ENCODE results near the gene BFSP1. TPM values are rescaled to one million over a fixed set of nuclear protein-coding genes. Genes with fewer than 3 reads are reported as not detected.

The BFSP1 gene
- total RNA-seq, 1 experiment from 2014 or later = not detected

DNA sequence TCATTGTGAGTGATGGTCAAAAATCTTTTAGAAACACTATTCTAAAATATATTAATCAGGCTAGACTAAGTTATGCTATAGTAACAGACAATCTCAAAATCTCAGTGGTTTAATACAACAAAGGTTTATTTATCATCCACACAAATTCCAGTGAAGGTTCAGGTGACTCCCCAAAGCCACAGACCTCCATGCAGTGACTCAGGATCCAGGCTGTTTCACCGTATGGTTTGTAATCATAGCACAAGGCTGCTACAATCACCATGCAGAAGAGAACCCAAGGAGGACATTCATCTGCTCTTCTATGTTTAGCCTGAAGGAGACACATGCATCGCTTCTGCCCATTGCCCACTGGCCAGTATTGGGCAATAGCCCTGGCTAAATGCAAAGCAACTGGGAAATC is 46.2 kb downstream of the BFSP1 start:
- no peaks in the 10 kb centered on the region for H3K27me3 ChIP-seq (ENCODE audit: low read length)
- H3K4me3 ChIP-seq (ENCODE audit: low read length) = no peak overlapping the region
- no peaks in the 10 kb centered on the region for H4K20me1 ChIP-seq (ENCODE audit: insufficient read depth, low read depth, low read length)
- H3K36me3 ChIP-seq (ENCODE audit: insufficient read depth, low read length) = no peaks in the 10 kb centered on the region
- H3K9me2 ChIP-seq (replicated peaks; ENCODE audit: insufficient read depth, low read length) = no peaks in the 10 kb centered on the region
- no peak overlapping the region for H3K27ac ChIP-seq (ENCODE audit: low read length)
- H3K4me2 ChIP-seq (ENCODE audit: low read depth, low read length, poor library complexity, severe bottlenecking) = no peak overlapping the region
- no peaks in the 10 kb centered on the region for H3K9me3 ChIP-seq (ENCODE audit: low read length)
- no peaks in the 10 kb centered on the region for H3K4me1 ChIP-seq (ENCODE audit: low read length)
- DNase-seq = no peak
- H2AFZ ChIP-seq (ENCODE audit: low read length) = no peak overlapping the region
- H3K79me2 ChIP-seq (ENCODE audit: low read length) = no peaks in the 10 kb centered on the region
- H3K9ac ChIP-seq (ENCODE audit: low read length) = no peak overlapping the region

DNA sequence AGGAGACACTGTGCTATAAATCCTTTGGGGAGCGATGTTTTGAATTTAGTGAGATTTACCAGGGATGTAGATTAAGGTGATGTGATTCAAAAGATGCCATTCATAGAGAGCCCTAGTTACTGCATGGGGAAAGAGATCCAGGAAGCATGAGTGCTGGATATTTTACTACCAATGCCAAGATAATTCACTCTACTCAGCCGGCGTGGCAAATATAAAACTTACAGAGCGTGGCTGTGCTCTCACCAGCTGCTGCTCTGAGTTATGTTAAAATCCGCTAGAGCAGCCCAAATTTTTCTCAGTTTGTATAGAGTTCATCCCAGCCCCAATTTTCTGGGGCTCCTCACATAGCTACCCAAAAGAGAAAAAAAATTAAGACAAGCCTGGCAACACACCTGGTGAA is 48.6 kb downstream of the BFSP1 start:
- no peaks in the 10 kb centered on the region for H3K4me1 ChIP-seq (ENCODE audit: low read length)
- no peak for DNase-seq
- no peaks in the 10 kb centered on the region for H3K36me3 ChIP-seq (ENCODE audit: insufficient read depth, low read length)
- H3K9me3 ChIP-seq (ENCODE audit: low read length) = no peaks in the 10 kb centered on the region
- H4K20me1 ChIP-seq (ENCODE audit: insufficient read depth, low read depth, low read length) = no peaks in the 10 kb centered on the region
- no peak overlapping the region for H3K9ac ChIP-seq (ENCODE audit: low read length)
- no peak overlapping the region for H3K27ac ChIP-seq (ENCODE audit: low read length)
- no peak overlapping the region for H3K4me2 ChIP-seq (ENCODE audit: low read depth, low read length, poor library complexity, severe bottlenecking)
- no peaks in the 10 kb centered on the region for H3K27me3 ChIP-seq (ENCODE audit: low read length)
- H3K79me2 ChIP-seq (ENCODE audit: low read length) = no peaks in the 10 kb centered on the region
- no peaks in the 10 kb centered on the region for H3K9me2 ChIP-seq (replicated peaks; ENCODE audit: insufficient read depth, low read length)
- no peak overlapping the region for H3K4me3 ChIP-seq (ENCODE audit: low read length)
- H2AFZ ChIP-seq (ENCODE audit: low read length) = no peak overlapping the region

DNA sequence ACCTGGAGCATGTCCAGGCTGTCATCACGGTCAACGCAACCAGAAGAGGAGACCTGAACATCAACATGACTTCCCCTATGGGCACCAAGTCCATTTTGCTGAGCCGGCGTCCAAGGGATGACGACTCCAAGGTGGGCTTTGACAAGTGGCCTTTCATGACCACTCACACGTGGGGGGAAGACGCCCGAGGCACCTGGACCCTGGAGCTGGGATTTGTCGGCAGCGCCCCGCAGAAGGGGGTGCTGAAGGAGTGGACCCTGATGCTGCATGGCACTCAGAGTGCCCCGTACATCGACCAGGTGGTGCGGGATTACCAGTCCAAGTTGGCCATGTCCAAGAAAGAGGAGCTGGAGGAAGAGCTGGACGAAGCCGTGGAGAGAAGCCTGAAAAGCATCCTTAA is 49.5 kb downstream of the BFSP1 start:
- Histone ChIP-seq H3K27me3 (ENCODE audit: low read length) (no peaks in the 10 kb centered on the region), H3K4me1 (ENCODE audit: low read length) (no peaks in the 10 kb centered on the region), H3K27ac (ENCODE audit: low read length) (no peak overlapping the region), H3K4me3 (ENCODE audit: low read length) (no peak overlapping the region), H3K79me2 (ENCODE audit: low read length) (no peaks in the 10 kb centered on the region), H3K9me2 (replicated peaks; ENCODE audit: insufficient read depth, low read length) (no peaks in the 10 kb centered on the region), H2AFZ (ENCODE audit: low read length) (no peak overlapping the region), H3K36me3 (ENCODE audit: insufficient read depth, low read length) (no peaks in the 10 kb centered on the region), H3K4me2 (ENCODE audit: low read depth, low read length, poor library complexity, severe bottlenecking) (no peak overlapping the region), H3K9ac (ENCODE audit: low read length) (no peak overlapping the region), H4K20me1 (ENCODE audit: insufficient read depth, low read depth, low read length) (no peaks in the 10 kb centered on the region), H3K9me3 (ENCODE audit: low read length) (no peaks in the 10 kb centered on the region)
- DNase-seq = no peak

DNA sequence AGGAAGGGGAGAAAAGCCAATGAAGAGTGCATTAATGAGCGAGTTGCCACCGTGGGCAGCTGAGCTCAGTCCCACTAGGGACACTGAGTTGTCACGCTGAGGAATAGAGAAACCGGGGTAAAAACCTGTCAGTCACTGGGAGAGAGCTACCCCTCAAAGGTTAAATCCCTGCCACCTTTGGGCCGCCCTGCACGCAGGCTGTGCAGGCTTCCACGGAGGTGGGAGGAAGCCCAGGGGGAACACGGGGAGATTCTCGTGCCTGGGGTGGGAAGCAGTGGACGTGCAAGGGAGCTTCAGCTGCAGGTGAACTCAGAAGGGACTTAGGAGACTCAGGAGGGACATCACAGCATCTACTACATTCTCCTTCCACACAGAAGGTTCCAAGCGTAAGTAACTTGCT is 50.5 kb downstream of the BFSP1 start:
- H3K9ac ChIP-seq (ENCODE audit: low read length) = no peak overlapping the region
- H3K27me3 ChIP-seq (ENCODE audit: low read length) = no peaks in the 10 kb centered on the region
- no peak overlapping the region for H2AFZ ChIP-seq (ENCODE audit: low read length)
- H3K9me3 ChIP-seq (ENCODE audit: low read length) = no peaks in the 10 kb centered on the region
- H3K9me2 ChIP-seq (replicated peaks; ENCODE audit: insufficient read depth, low read length) = no peaks in the 10 kb centered on the region
- H3K27ac ChIP-seq (ENCODE audit: low read length) = no peak overlapping the region
- DNase-seq = no peak
- H3K4me1 ChIP-seq (ENCODE audit: low read length) = no peaks in the 10 kb centered on the region
- H3K36me3 ChIP-seq (ENCODE audit: insufficient read depth, low read length) = no peaks in the 10 kb centered on the region
- no peak overlapping the region for H3K4me2 ChIP-seq (ENCODE audit: low read depth, low read length, poor library complexity, severe bottlenecking)
- H3K79me2 ChIP-seq (ENCODE audit: low read length) = no peaks in the 10 kb centered on the region
- no peaks in the 10 kb centered on the region for H4K20me1 ChIP-seq (ENCODE audit: insufficient read depth, low read depth, low read length)
- H3K4me3 ChIP-seq (ENCODE audit: low read length) = no peak overlapping the region

DNA sequence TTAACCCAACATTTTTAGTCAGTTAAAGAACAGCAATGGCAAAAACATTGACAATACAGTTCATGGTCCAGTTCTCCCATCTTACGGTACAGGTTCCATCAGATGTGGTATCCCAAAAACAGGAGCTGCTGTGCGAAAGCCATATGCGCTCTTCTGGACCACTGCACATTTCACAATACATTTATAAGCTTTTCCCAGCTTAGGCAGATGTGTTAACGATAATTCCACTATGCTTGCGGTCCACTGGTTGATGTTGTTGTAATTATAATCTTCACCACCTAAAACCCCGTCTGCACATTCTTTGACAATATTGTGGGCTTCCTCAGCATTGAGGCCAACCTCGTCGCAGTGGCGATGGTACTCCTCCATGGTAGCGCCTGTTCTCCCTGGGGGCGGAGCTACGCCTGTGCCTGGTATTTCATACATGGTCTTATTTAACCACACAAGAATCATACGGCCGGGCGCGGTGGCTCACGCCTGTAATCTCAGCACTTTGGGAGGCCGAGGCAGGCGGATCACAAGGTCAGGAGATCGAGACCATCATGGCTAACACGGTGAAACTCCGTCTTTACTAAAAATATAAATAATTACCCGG is 52.0 kb downstream of the BFSP1 start:
- no peak overlapping the region for H3K4me2 ChIP-seq (ENCODE audit: low read depth, low read length, poor library complexity, severe bottlenecking)
- H3K9ac ChIP-seq (ENCODE audit: low read length) = no peak overlapping the region
- H3K27me3 ChIP-seq (ENCODE audit: low read length) = no peaks in the 10 kb centered on the region
- H3K27ac ChIP-seq (ENCODE audit: low read length) = no peak overlapping the region
- no peaks in the 10 kb centered on the region for H3K9me2 ChIP-seq (replicated peaks; ENCODE audit: insufficient read depth, low read length)
- H3K4me3 ChIP-seq (ENCODE audit: low read length) = no peak overlapping the region
- H3K9me3 ChIP-seq (ENCODE audit: low read length) = no peaks in the 10 kb centered on the region
- no peak for DNase-seq
- no peaks in the 10 kb centered on the region for H3K79me2 ChIP-seq (ENCODE audit: low read length)
- H3K4me1 ChIP-seq (ENCODE audit: low read length) = no peaks in the 10 kb centered on the region
- H3K36me3 ChIP-seq (ENCODE audit: insufficient read depth, low read length) = no peaks in the 10 kb centered on the region
- H4K20me1 ChIP-seq (ENCODE audit: insufficient read depth, low read depth, low read length) = no peaks in the 10 kb centered on the region
- no peak overlapping the region for H2AFZ ChIP-seq (ENCODE audit: low read length)

DNA sequence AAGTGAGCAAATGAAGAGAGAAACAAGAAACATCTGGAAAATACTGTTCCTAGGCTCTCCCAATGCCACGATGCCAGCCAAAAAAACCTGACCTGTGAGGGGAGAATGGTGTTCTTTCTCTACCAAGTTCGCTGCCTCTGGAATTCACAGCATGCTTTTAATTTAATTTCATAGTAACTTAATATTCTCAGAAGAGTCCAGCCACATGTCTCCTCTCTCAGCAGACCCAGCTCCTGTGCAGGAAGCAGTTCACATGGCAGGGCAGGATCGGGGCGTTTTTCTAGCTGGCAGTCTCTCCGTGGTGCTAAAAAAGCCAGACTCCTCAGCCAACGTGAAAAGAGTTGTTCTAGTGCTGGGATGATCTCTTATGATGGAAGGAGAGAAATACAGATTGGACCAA is 57.5 kb downstream of the BFSP1 start:
- Histone ChIP-seq H3K9me2 (replicated peaks; ENCODE audit: insufficient read depth, low read length) (no peaks in the 10 kb centered on the region), H3K27ac (ENCODE audit: low read length) (no peak overlapping the region), H3K9ac (ENCODE audit: low read length) (no peak overlapping the region), H3K27me3 (ENCODE audit: low read length) (no peaks in the 10 kb centered on the region), H4K20me1 (ENCODE audit: insufficient read depth, low read depth, low read length) (no peaks in the 10 kb centered on the region), H3K4me3 (ENCODE audit: low read length) (no peak overlapping the region), H3K79me2 (ENCODE audit: low read length) (no peaks in the 10 kb centered on the region), H3K9me3 (ENCODE audit: low read length) (no peaks in the 10 kb centered on the region), H2AFZ (ENCODE audit: low read length) (no peak overlapping the region), H3K4me2 (ENCODE audit: low read depth, low read length, poor library complexity, severe bottlenecking) (no peak overlapping the region), H3K36me3 (ENCODE audit: insufficient read depth, low read length) (no peaks in the 10 kb centered on the region), H3K4me1 (ENCODE audit: low read length) (no peaks in the 10 kb centered on the region)
- no peak for DNase-seq

DNA sequence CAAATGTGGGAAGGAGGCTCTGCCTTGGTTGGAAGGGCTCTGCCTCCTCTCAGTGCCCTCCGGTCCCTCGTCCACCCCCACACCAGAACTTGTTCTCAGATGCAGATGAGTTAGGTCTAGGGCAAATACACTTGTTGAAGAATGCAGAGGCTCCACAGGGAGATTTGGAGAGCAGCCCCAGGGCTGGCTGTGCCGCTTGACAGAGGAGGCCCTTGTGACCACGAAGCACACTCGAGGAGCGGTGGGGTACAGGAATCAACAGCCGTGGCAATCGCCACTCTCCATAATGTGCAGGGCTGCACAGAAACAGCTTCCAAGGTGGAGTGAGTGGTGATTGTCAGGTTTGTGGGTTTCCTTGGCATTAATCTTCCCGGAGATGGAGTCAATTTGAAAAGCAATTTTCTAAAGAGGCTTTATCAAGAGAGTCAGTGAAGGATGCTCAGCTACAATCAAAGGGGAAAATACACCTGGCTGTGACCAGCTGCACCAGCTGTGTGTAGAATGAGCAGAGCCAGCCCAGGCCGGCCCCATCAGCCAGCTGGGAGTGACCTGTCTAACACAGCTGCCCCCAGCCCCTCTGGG is 59.5 kb downstream of the BFSP1 start:
- Histone ChIP-seq H3K9ac (ENCODE audit: low read length) (no peak overlapping the region), H3K4me2 (ENCODE audit: low read depth, low read length, poor library complexity, severe bottlenecking) (no peak overlapping the region), H3K4me3 (ENCODE audit: low read length) (no peak overlapping the region), H3K9me2 (replicated peaks; ENCODE audit: insufficient read depth, low read length) (no peaks in the 10 kb centered on the region), H3K36me3 (ENCODE audit: insufficient read depth, low read length) (no peaks in the 10 kb centered on the region), H3K4me1 (ENCODE audit: low read length) (no peaks in the 10 kb centered on the region), H3K9me3 (ENCODE audit: low read length) (no peaks in the 10 kb centered on the region), H4K20me1 (ENCODE audit: insufficient read depth, low read depth, low read length) (no peaks in the 10 kb centered on the region), H3K27ac (ENCODE audit: low read length) (no peak overlapping the region), H3K27me3 (ENCODE audit: low read length) (no peaks in the 10 kb centered on the region), H2AFZ (ENCODE audit: low read length) (no peak overlapping the region), H3K79me2 (ENCODE audit: low read length) (no peaks in the 10 kb centered on the region)
- no peak for DNase-seq

DNA sequence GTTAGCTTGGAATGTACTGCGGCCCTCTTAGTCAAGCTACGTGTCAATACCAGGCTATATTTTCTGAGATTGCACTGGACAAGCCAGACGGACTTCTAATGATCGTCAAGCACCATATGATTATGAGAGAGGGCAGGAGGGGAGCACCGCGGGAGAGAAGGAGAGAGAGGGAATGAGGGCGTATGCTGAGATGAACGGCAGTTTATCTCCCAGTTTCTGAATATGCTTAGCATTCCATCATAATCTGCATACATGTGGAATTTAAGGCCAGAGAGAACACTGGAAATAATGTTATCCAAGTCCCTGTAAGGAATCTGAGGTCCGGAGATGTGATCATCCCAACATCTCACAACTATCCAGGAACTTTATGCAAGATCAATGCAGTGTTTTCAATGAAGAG is 60.2 kb downstream of the BFSP1 start:
- H3K79me2 ChIP-seq (ENCODE audit: low read length) = no peaks in the 10 kb centered on the region
- H3K4me2 ChIP-seq (ENCODE audit: low read depth, low read length, poor library complexity, severe bottlenecking) = no peak overlapping the region
- H3K9ac ChIP-seq (ENCODE audit: low read length) = no peak overlapping the region
- H3K4me1 ChIP-seq (ENCODE audit: low read length) = no peaks in the 10 kb centered on the region
- H2AFZ ChIP-seq (ENCODE audit: low read length) = no peak overlapping the region
- H4K20me1 ChIP-seq (ENCODE audit: insufficient read depth, low read depth, low read length) = no peaks in the 10 kb centered on the region
- H3K27me3 ChIP-seq (ENCODE audit: low read length) = no peaks in the 10 kb centered on the region
- no peak overlapping the region for H3K27ac ChIP-seq (ENCODE audit: low read length)
- H3K9me2 ChIP-seq (replicated peaks; ENCODE audit: insufficient read depth, low read length) = no peaks in the 10 kb centered on the region
- H3K4me3 ChIP-seq (ENCODE audit: low read length) = no peak overlapping the region
- no peaks in the 10 kb centered on the region for H3K9me3 ChIP-seq (ENCODE audit: low read length)
- no peaks in the 10 kb centered on the region for H3K36me3 ChIP-seq (ENCODE audit: insufficient read depth, low read length)
- DNase-seq = no peak
